Breast epithelium (tissue), 4 donors: ENCODE data around the gene FAM3B. TPM values are rescaled to one million over a fixed set of nuclear protein-coding genes. Genes with fewer than 3 reads are reported as not detected.

Experiments
- DNase-seq, 2 donors: peaks; one replicate each; pipeline ENCODE4 v3.0.0-alpha.2; 2019; ENCODE audit warnings: low spot score in 2 of 2
- H3K27ac ChIP-seq, 2 donors: fragments of 200-600 bp; sonication (generic) in 1 of 2; one replicate each; pipeline ENCODE4 v1.5.1; 2016 to 2019; ENCODE audit warnings: mild to moderate bottlenecking in 1 of 2
- H3K27me3 ChIP-seq, 2 donors: fragments of 200-600 bp; sonication (generic) in 1 of 2; one replicate each; pipeline versions ENCODE4 v1.5.1 to v1.6.0; 2017 to 2019; ENCODE audit warnings: control low read depth in 1 of 2, mild to moderate bottlenecking in 1 of 2
- H3K36me3 ChIP-seq: fragments of 200-600 bp; one replicate; pipeline ENCODE4 v1.5.1; 2019
- H3K4me1 ChIP-seq, 2 donors: fragments of 200-600 bp; sonication (generic); one replicate each; pipeline ENCODE4 v1.5.1; 2016 to 2019; ENCODE audit warnings: control low read depth in 1 of 2
- H3K4me3 ChIP-seq, 3 donors: fragments of 200-600 bp; sonication (generic); 1 replicate in 2 of 3; 2 replicates in 1 of 3; pipeline ENCODE4 v1.5.1; 2016 to 2019; ENCODE audit warnings: mild to moderate bottlenecking in 3 of 3, moderate library complexity in 2 of 3
- H3K9me3 ChIP-seq, 2 donors: fragments of 200-600 bp; sonication (generic) in 1 of 2; one replicate each; pipeline ENCODE4 v1.5.1; 2016 to 2019; ENCODE audit warnings: control low read depth in 1 of 2
- POLR2A ChIP-seq: fragments of 450-650 bp; IDR thresholded peaks from one replicate; pipeline ENCODE4 v1.6.1; 2016; ENCODE audit warnings: antibody characterized with exemption, mild to moderate bottlenecking, moderate library complexity
- POLR2AphosphoS5 ChIP-seq, 3 donors: sonication (generic); formaldehyde crosslinking; IDR thresholded peaks; one replicate each; pipeline ENCODE4 v1.6.1; 2017; ENCODE audit warnings: antibody characterized with exemption in 3 of 3
- intact Hi-C: fragments of 100-400 bp; cut with DNase I; formaldehyde crosslinking; loops from one replicate; pipeline ENCODE4 v1.15.1; 2023; ENCODE audit warnings: low total_unique reads
- total RNA-seq, 3 donors: library from RNA; depleted of rRNA; stranded (reverse); fragments of >200 nt; gene quantifications; one replicate each; pipeline ENCODE4 v1.1.0, GENCODE V29; 2016
- TF ChIP-seq, protein P1 (sequence below), 3 donors: fragments of 450-650 bp; IDR thresholded peaks; one replicate each; pipeline ENCODE4 v1.5.1; 2016 to 2017; ENCODE audit warnings: antibody characterized with exemption in 3 of 3, mild to moderate bottlenecking in 3 of 3, moderate library complexity in 3 of 3

The FAM3B gene
- total RNA-seq, 3 donors from 2014 or later, result 1.6 to 13.6 (median 10.5) TPM

- Histone ChIP-seq H3K36me3 (no peaks in the 10 kb centered on the region), H3K4me3 (peak overlapping the region in 1 of 3 donors; percentile 37), H3K9me3 (no peaks in the 10 kb centered on the region), H3K27me3 (no peaks in the 10 kb centered on the region), H3K4me1 (no peaks in the 10 kb centered on the region), H3K27ac (peak overlapping the region in 1 of 2 donors; percentile 50)
- DNase-seq, result no peak
- intact Hi-C loops, result loop anchor here (5.0 kb wide), 1 partner anchor 719 kb away; no protein-coding TSS in a partner anchor
- TF ChIP-seq POLR2A (no peak), POLR2AphosphoS5 (IDR thresholded peaks at IDR 0.05) (no peak)
- TF ChIP-seq, protein P1, sequence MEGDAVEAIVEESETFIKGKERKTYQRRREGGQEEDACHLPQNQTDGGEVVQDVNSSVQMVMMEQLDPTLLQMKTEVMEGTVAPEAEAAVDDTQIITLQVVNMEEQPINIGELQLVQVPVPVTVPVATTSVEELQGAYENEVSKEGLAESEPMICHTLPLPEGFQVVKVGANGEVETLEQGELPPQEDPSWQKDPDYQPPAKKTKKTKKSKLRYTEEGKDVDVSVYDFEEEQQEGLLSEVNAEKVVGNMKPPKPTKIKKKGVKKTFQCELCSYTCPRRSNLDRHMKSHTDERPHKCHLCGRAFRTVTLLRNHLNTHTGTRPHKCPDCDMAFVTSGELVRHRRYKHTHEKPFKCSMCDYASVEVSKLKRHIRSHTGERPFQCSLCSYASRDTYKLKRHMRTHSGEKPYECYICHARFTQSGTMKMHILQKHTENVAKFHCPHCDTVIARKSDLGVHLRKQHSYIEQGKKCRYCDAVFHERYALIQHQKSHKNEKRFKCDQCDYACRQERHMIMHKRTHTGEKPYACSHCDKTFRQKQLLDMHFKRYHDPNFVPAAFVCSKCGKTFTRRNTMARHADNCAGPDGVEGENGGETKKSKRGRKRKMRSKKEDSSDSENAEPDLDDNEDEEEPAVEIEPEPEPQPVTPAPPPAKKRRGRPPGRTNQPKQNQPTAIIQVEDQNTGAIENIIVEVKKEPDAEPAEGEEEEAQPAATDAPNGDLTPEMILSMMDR (IDR thresholded peaks at IDR 0.05), result no peak
Observed at GRCh38 chr21:41371685-41372030, 55.1 kb downstream of the FAM3B start.

DNA sequence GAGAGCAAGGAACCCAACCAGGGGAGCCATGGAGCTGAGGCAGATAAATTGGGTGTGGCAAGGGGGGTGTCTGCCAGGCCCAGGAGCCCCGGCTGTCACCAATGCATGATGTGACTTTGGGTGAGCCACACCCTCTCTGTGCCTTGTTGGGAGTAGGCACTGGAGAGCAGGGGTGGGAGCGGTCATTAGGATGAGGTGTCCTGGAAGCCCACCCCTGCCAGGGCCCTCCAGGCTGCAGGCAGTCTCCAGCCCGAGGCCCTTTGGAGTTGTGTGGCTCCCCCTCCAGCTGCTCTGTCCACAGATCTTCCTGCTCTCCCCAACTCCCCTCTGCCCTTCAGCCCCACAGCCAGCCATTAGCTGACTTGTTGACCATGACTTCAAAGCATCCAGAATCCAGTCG lies 56.7 kb downstream of the FAM3B start:
- intact Hi-C loops, result loop anchor here (5.0 kb wide), 1 partner anchor 721 kb away; no protein-coding TSS in a partner anchor
- no peaks in the 10 kb centered on the region for H3K36me3 ChIP-seq
- no peaks in the 10 kb centered on the region for H3K27me3 ChIP-seq
- peak in 1 of 2 donors; percentile 15 for DNase-seq
- H3K4me3 ChIP-seq, result no peak overlapping the region
- H3K27ac ChIP-seq, result no peak overlapping the region
- no peaks in the 10 kb centered on the region for H3K4me1 ChIP-seq
- no peaks in the 10 kb centered on the region for H3K9me3 ChIP-seq
- TF ChIP-seq POLR2AphosphoS5 (IDR thresholded peaks at IDR 0.05) (no peak), POLR2A (no peak)
- TF ChIP-seq, protein P1 (IDR thresholded peaks at IDR 0.05), result no peak

- TF ChIP-seq POLR2A (no peak), POLR2AphosphoS5 (IDR thresholded peaks at IDR 0.05) (no peak)
- TF ChIP-seq, protein P1 (IDR thresholded peaks at IDR 0.05), result no peak
Observed at GRCh38 chr21:41373763-41374162, 57.2 kb downstream of the FAM3B start.

GRCh38 chr21:41374177-41374712 lies 57.6 kb downstream of the FAM3B start:
- Histone ChIP-seq H3K4me3 (no peak overlapping the region), H3K27me3 (no peaks in the 10 kb centered on the region), H3K27ac (no peak overlapping the region), H3K9me3 (no peaks in the 10 kb centered on the region), H3K4me1 (no peaks in the 10 kb centered on the region), H3K36me3 (no peaks in the 10 kb centered on the region)
- peak in 1 of 2 donors; percentile 44 for DNase-seq
- intact Hi-C loops, result loop anchor here (5.0 kb wide), 1 partner anchor 722 kb away; no protein-coding TSS in a partner anchor
- TF ChIP-seq POLR2AphosphoS5 (IDR thresholded peaks at IDR 0.05), result no peak
- no peak for TF ChIP-seq POLR2A
- TF ChIP-seq, protein P1 (IDR thresholded peaks at IDR 0.05), result no peak

More at GRCh38 chr21:41373763-41374162, 57.2 kb downstream of the FAM3B start:
- H3K4me1 ChIP-seq, result no peaks in the 10 kb centered on the region
- DNase-seq, result no peak
- no peaks in the 10 kb centered on the region for H3K36me3 ChIP-seq
- H3K9me3 ChIP-seq, result no peaks in the 10 kb centered on the region
- no peak overlapping the region for H3K4me3 ChIP-seq
- H3K27me3 ChIP-seq, result no peaks in the 10 kb centered on the region
- H3K27ac ChIP-seq, result no peak overlapping the region
- intact Hi-C loops, result loop anchor here (5.0 kb wide), 1 partner anchor 721 kb away; no protein-coding TSS in a partner anchor

DNA sequence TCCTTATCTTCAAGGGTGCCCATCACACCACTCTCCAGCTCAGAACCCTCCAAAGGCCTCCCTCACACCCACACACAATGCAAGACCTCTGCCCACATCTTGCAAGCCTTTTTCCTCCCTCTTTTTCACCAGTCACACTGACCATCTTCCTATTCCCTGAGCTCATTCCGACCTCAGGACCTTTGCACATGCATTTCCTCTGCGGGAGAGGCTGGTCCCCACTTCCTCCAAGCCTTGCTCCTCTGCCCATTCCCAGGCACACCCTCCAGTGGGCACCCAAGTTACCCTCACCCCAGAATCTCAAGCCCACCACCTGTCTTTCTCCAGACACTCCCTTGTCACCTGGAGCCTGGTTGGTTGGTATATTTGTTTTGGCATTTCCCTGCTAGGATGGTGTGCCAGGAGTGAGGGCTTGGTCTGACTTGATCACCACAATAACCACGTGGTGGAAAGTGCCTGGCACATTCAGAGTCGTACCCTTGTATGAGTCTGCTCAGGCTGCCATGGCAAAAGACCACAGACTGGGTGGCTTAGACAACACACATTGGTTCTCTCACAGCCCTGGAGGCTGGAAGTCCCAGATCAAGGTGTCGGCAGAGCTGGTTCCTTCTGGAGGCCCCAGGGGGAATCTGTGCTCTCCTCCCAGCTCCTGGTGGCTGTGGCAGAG lies 58.4 kb downstream of the FAM3B start:
- Histone ChIP-seq H3K9me3 (no peaks in the 10 kb centered on the region), H3K27ac (no peak overlapping the region), H3K27me3 (no peaks in the 10 kb centered on the region), H3K4me3 (no peak overlapping the region), H3K36me3 (no peaks in the 10 kb centered on the region), H3K4me1 (no peaks in the 10 kb centered on the region)
- intact Hi-C loops, result loop anchor here (5.0 kb wide), 1 partner anchor 723 kb away; no protein-coding TSS in a partner anchor
- peak in 1 of 2 donors; percentile 43 for DNase-seq
- TF ChIP-seq, protein P1 (IDR thresholded peaks at IDR 0.05), result no peak
- TF ChIP-seq POLR2A, result no peak
- no peak for TF ChIP-seq POLR2AphosphoS5 (IDR thresholded peaks at IDR 0.05)
